ENCODE measurements around the gene IRAK3. TPM values are rescaled to one million over a fixed set of nuclear protein-coding genes. Genes with fewer than 3 reads are reported as not detected.

IRAK3 gene
- total RNA-seq, 1 experiment from 2014 or later, result 12.0 TPM

DNA sequence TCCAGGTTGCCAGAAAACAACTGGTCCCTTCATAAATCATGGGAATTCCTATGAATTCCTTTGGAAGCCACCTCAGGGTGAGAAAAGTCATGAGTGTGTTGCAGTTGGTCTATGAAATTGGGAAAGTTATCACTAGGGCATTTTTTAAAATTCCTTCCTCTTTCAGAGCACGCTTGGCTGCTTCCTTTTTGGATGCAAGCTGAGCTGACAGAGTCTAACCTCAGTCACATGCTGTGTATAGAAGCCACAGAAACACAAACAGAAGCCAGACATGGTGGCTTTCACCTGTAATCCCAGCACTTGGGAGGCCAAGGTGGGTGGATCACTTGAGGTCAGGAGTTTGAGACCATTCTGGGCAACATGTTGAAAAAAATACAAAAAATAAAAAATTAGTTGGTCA lies 91.5 kb downstream of the IRAK3 start:
- CTCF ChIA-PET, result no interaction called here
- Mint-ChIP-seq H3K4me1 (ENCODE audit: low read depth, unreplicated experiment) (no peaks in the 10 kb centered on the region), H3K36me3 (ENCODE audit: insufficient read depth, unreplicated experiment) (no peaks in the 10 kb centered on the region), H3K9me3 (ENCODE audit: low read depth, unreplicated experiment) (peaks cover 5% of the 10 kb centered on the region), H3K27me3 (ENCODE audit: unreplicated experiment) (peaks cover 15% of the 10 kb centered on the region), H3K4me3 (ENCODE audit: low read depth, unreplicated experiment) (no peak overlapping the region), H3K27ac (ENCODE audit: unreplicated experiment) (no peak overlapping the region)
- DNase-seq, result no peak
- intact Hi-C loops (cut with micrococcal nuclease; ENCODE audit: unreplicated experiment), result no loop called here
- TF ChIP-seq CTCF (IDR thresholded peaks at IDR 0.05; ENCODE audit: unreplicated experiment), result no peak
- no TSS peak for BruUV-seq (replicated peaks)

- Mint-ChIP-seq H3K9me3 (ENCODE audit: low read depth, unreplicated experiment) (peaks cover 5% of the 10 kb centered on the region), H3K36me3 (ENCODE audit: insufficient read depth, unreplicated experiment) (no peaks in the 10 kb centered on the region), H3K4me1 (ENCODE audit: low read depth, unreplicated experiment) (no peaks in the 10 kb centered on the region), H3K27ac (ENCODE audit: unreplicated experiment) (no peak overlapping the region), H3K4me3 (ENCODE audit: low read depth, unreplicated experiment) (no peak overlapping the region), H3K27me3 (ENCODE audit: unreplicated experiment) (peaks cover 15% of the 10 kb centered on the region)
- CTCF ChIA-PET, result no interaction called here
- DNase-seq, result no peak
- BruUV-seq (replicated peaks), result no TSS peak
- no peak for TF ChIP-seq CTCF (IDR thresholded peaks at IDR 0.05; ENCODE audit: unreplicated experiment)
- intact Hi-C loops (cut with micrococcal nuclease; ENCODE audit: unreplicated experiment), result no loop called here
Measured at GRCh38 chr12:66282244-66282643, 93.2 kb downstream of the IRAK3 start.

GRCh38 chr12:66287275-66287674 lies 98.3 kb downstream of the IRAK3 start:
- no peak for TF ChIP-seq CTCF (IDR thresholded peaks at IDR 0.05; ENCODE audit: unreplicated experiment)
- H3K27me3 Mint-ChIP-seq (ENCODE audit: unreplicated experiment), result peaks cover 11% of the 10 kb centered on the region
- no peaks in the 10 kb centered on the region for H3K4me1 Mint-ChIP-seq (ENCODE audit: low read depth, unreplicated experiment)
- H3K4me3 Mint-ChIP-seq (ENCODE audit: low read depth, unreplicated experiment), result no peak overlapping the region
- intact Hi-C loops (cut with micrococcal nuclease; ENCODE audit: unreplicated experiment), result no loop called here
- no peaks in the 10 kb centered on the region for H3K36me3 Mint-ChIP-seq (ENCODE audit: insufficient read depth, unreplicated experiment)
- H3K27ac Mint-ChIP-seq (ENCODE audit: unreplicated experiment), result no peak overlapping the region
- CTCF ChIA-PET, result no interaction called here
- H3K9me3 Mint-ChIP-seq (ENCODE audit: low read depth, unreplicated experiment), result no peaks in the 10 kb centered on the region
- no peak for DNase-seq
- BruUV-seq (replicated peaks), result no TSS peak

DNA sequence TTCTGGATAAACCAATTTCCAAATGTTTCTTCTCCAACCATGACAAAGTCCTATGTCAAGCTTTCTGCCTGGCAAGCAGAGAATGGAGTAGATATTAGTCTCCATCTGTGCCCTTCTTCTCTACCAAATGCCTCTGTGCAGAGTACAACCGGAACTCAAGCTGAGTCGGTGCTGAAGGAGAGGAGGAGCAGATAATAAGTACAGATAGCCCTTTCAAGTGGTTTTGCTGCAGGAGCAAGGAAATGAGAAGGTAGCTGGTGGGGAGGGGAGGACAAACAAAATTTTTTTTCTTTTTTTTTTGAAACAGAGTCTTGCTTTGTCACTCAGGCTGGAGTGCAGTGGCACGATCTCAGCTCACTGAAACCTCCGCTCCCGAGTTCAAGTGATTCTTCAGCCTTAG lies 99.1 kb downstream of the IRAK3 start:
- no peak for TF ChIP-seq CTCF (IDR thresholded peaks at IDR 0.05; ENCODE audit: unreplicated experiment)
- no TSS peak for BruUV-seq (replicated peaks)
- no peaks in the 10 kb centered on the region for H3K9me3 Mint-ChIP-seq (ENCODE audit: low read depth, unreplicated experiment)
- CTCF ChIA-PET, result interaction anchor here (0.6 kb wide), 1 partner anchor 46 kb away, joined by 4 read pairs; no protein-coding TSS in a partner anchor
- H3K36me3 Mint-ChIP-seq (ENCODE audit: insufficient read depth, unreplicated experiment), result no peaks in the 10 kb centered on the region
- DNase-seq, result no peak
- H3K27ac Mint-ChIP-seq (ENCODE audit: unreplicated experiment), result no peak overlapping the region
- H3K27me3 Mint-ChIP-seq (ENCODE audit: unreplicated experiment), result peaks cover 18% of the 10 kb centered on the region
- intact Hi-C loops (cut with micrococcal nuclease; ENCODE audit: unreplicated experiment), result no loop called here
- no peaks in the 10 kb centered on the region for H3K4me1 Mint-ChIP-seq (ENCODE audit: low read depth, unreplicated experiment)
- H3K4me3 Mint-ChIP-seq (ENCODE audit: low read depth, unreplicated experiment), result no peak overlapping the region
